ENCODE results near the gene KRTAP3-2.

Gene KRTAP3-2

DNA sequence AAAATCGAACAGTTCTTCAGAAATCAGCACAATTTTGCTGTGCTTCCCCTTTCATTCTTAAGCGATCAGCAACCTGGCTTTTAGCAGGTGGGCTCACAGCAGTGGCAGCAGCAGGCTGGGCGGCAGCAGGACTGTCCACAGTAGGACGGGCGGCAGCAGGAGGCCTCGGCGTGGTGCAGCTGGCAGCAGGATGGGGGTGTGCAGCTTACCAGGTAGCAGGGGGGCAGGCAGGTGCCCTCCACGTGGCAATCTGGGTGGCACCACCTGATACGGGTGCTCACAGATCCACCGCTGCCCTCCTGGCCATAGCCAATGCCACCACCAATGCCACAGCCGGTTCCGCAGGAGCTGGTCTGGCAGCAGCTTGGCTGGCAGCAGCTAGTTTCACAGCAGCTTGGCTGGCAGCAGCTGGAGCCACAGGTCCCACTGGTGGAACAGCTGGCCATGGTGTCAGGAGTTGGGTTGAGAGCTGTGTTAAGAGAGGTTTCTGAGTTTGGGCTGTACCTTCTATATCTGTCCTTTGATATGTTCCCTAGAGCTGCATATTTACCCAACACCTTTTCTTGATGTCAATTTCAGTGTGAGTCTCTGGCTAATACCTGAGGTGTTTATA, 30.0 kb upstream of the KRTAP3-2 start, which contains the start of gene KRTAP1-4:
Gene KRTAP1-4 (minus strand): TSS at position 563 of the 613 bp plus-strand sequence. CDS start 117 bp downstream, at position 446.
- H3K4me3 ChIP-seq (ENCODE audit: low read depth, low read length), result no peak within 1 kb of the TSS
- in situ Hi-C loops (cut with HindIII; ENCODE audit: low sequenced_read_pairs), result no loop called here
- TF ChIP-seq, protein P1, sequence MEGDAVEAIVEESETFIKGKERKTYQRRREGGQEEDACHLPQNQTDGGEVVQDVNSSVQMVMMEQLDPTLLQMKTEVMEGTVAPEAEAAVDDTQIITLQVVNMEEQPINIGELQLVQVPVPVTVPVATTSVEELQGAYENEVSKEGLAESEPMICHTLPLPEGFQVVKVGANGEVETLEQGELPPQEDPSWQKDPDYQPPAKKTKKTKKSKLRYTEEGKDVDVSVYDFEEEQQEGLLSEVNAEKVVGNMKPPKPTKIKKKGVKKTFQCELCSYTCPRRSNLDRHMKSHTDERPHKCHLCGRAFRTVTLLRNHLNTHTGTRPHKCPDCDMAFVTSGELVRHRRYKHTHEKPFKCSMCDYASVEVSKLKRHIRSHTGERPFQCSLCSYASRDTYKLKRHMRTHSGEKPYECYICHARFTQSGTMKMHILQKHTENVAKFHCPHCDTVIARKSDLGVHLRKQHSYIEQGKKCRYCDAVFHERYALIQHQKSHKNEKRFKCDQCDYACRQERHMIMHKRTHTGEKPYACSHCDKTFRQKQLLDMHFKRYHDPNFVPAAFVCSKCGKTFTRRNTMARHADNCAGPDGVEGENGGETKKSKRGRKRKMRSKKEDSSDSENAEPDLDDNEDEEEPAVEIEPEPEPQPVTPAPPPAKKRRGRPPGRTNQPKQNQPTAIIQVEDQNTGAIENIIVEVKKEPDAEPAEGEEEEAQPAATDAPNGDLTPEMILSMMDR (IDR thresholded peaks at IDR 0.05; ENCODE audit: low read depth, low read length, missing control alignments), result no peak
- DNase-seq (ENCODE audit: low read depth), result no peak

DNA sequence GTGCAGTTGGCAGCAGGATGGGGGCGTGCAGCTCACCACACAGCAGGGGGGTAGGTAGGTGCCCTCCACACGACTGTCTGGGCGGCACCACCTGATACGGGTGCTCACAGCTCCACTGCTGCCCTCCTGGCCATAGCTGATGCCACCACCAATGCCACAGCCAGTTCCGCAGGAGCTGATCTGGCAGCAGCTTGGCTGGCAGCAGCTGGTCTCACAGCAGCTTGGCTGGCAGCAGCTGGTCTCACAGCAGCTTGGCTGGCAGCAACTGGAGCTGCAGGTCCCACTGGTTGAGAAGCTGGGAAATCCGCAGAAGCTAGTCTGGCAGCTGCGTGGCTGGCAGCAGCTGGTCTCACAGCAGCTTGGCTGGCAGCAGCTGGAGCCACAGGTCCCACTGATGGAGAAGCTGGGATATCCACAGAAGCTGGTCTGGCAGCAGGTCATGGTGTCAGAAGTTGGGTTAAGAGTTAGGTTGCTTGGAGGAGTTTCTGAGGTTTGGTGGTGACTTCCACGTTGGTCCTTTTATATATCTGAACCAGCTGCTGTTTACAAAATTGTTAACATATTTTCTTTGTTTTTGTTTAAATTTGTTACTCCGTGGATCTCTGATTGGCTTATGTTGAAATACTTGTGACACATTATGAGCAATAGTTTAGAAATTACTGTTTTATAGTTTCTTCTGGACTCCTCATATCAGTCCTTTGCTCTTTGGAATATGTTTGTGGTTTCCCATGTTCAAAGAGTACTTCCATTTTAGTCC, 27.2 kb upstream of the KRTAP3-2 start, which contains the start of gene KRTAP1-5:
Gene KRTAP1-5 (minus strand): TSS at position 494 of the 757 bp plus-strand sequence. CDS start 53 bp downstream, at position 441.
- H3K4me3 ChIP-seq (ENCODE audit: low read depth, low read length), result no peak within 1 kb of the TSS
- in situ Hi-C loops (cut with HindIII; ENCODE audit: low sequenced_read_pairs), result no loop called here

GRCh38 chr17:41024697-41025096, 25.0 kb upstream of the KRTAP3-2 start:
- DNase-seq (ENCODE audit: low read depth), result no peak
- H3K4me3 ChIP-seq (ENCODE audit: low read depth, low read length), result no peak overlapping the region
- TF ChIP-seq, protein P1 (IDR thresholded peaks at IDR 0.05; ENCODE audit: low read depth, low read length, missing control alignments), result no peak
- in situ Hi-C loops (cut with HindIII; ENCODE audit: low sequenced_read_pairs), result no loop called here

More for the DNA sequence above, 27.2 kb upstream of the KRTAP3-2 start, which contains the start of gene KRTAP1-5:
- DNase-seq (ENCODE audit: low read depth), result no peak
- TF ChIP-seq, protein P1 (IDR thresholded peaks at IDR 0.05; ENCODE audit: low read depth, low read length, missing control alignments), result no peak

- no peak for DNase-seq (ENCODE audit: low read depth)
- TF ChIP-seq, protein P1 (IDR thresholded peaks at IDR 0.05; ENCODE audit: low read depth, low read length, missing control alignments), result no peak
- in situ Hi-C loops (cut with HindIII; ENCODE audit: low sequenced_read_pairs), result no loop called here
- no peak overlapping the region for H3K4me3 ChIP-seq (ENCODE audit: low read depth, low read length)
These were observed 20.6 kb upstream of the KRTAP3-2 start for GRCh38 chr17:41020336-41020735.

DNA sequence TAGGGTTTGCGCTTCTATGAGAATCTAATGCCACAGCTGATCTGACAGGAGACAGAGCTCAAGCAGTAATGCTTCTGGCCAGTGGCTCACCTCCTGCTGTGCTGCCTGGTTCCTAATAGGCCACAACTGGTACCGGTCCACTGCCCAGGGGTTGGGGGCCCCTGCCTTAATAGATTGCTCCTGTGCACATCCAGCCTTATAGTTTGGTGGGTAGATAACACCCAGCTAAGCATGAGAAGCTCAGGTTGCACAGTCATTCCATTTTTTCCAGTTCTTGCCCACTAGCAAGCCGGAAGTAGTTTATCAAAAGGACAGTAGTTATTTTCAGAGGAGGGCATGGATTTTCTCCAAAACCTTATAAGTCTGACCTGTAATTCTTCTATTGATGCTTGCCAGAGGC, 19.7 kb upstream of the KRTAP3-2 start:
- H3K4me3 ChIP-seq (ENCODE audit: low read depth, low read length), result no peak overlapping the region
- TF ChIP-seq, protein P1 (IDR thresholded peaks at IDR 0.05; ENCODE audit: low read depth, low read length, missing control alignments), result no peak
- in situ Hi-C loops (cut with HindIII; ENCODE audit: low sequenced_read_pairs), result no loop called here
- DNase-seq (ENCODE audit: low read depth), result no peak

GRCh38 chr17:41018541-41018940, 18.8 kb upstream of the KRTAP3-2 start:
- TF ChIP-seq, protein P1 (IDR thresholded peaks at IDR 0.05; ENCODE audit: low read depth, low read length, missing control alignments), result no peak
- no peak overlapping the region for H3K4me3 ChIP-seq (ENCODE audit: low read depth, low read length)
- in situ Hi-C loops (cut with HindIII; ENCODE audit: low sequenced_read_pairs), result no loop called here
- DNase-seq (ENCODE audit: low read depth), result no peak

Measured in astrocyte of the cerebellum (primary cell).